ENCODE results near the gene GINS2. TPM values are rescaled to one million over a fixed set of nuclear protein-coding genes. Genes with fewer than 3 reads are reported as not detected.

GINS2 gene
- total RNA-seq, 4 donors from 2014 or later: 0.24 to 1.2 (median 0.55) TPM

- no peaks in the 10 kb centered on the region for H3K9me3 ChIP-seq
- no peak overlapping the region for H3K27ac ChIP-seq
- H3K4me1 ChIP-seq: peaks cover 22 to 47% of the 10 kb centered on the region in 2 donors
- H3K36me3 ChIP-seq: no peaks in the 10 kb centered on the region
- intact Hi-C loops (cut with DNase I): no loop called here
- no peak for DNase-seq
- TF ChIP-seq POLR2A (IDR thresholded peaks at IDR 0.05): no peak
- TF ChIP-seq CTCF (IDR thresholded peaks at IDR 0.05): no peak
- 89 to 93% methylated on average over 4 to 11 of the region's 13 CpGs for WGBS, 2 donors
- H3K27me3 ChIP-seq: no peaks in the 10 kb centered on the region
- no peak overlapping the region for H3K4me3 ChIP-seq (replicated peaks in 1 of 3)
These were observed 48.5 kb downstream of the GINS2 start for GRCh38 chr16:85640254-85640558.

- Histone ChIP-seq H3K36me3 (no peaks in the 10 kb centered on the region), H3K27ac (no peak overlapping the region), H3K27me3 (no peaks in the 10 kb centered on the region), H3K4me1 (peaks cover 25 to 52% of the 10 kb centered on the region in 2 donors), H3K9me3 (no peaks in the 10 kb centered on the region), H3K4me3 (replicated peaks in 1 of 3) (no peak overlapping the region)
- no peak for DNase-seq
- intact Hi-C loops (cut with DNase I): no loop called here
- 88 to 95% methylated on average over 5 to 26 of the region's 35 CpGs for WGBS, 2 donors
- TF ChIP-seq POLR2A (IDR thresholded peaks at IDR 0.05) (no peak), CTCF (IDR thresholded peaks at IDR 0.05) (no peak)
These were observed 49.1 kb downstream of the GINS2 start for GRCh38 chr16:85639529-85640253.

GRCh38 chr16:85638695-85639409 is 49.9 kb downstream of the GINS2 start:
- TF ChIP-seq POLR2A (IDR thresholded peaks at IDR 0.05) (no peak), CTCF (IDR thresholded peaks at IDR 0.05) (no peak)
- intact Hi-C loops (cut with DNase I): no loop called here
- no peaks in the 10 kb centered on the region for H3K27me3 ChIP-seq
- no peak for DNase-seq
- no peaks in the 10 kb centered on the region for H3K9me3 ChIP-seq
- WGBS, 2 donors: 85 to 100% methylated on average over 9 to 22 of the region's 26 CpGs
- H3K4me3 ChIP-seq (replicated peaks in 1 of 3): no peak overlapping the region
- peaks cover 0 to 2% of the 10 kb centered on the region in 2 donors for H3K36me3 ChIP-seq
- peaks cover 25 to 51% of the 10 kb centered on the region in 2 donors for H3K4me1 ChIP-seq
- peak overlapping the region in 1 of 3 donors; percentile 73 for H3K27ac ChIP-seq

- Histone ChIP-seq H3K4me1 (peaks cover 25 to 44% of the 10 kb centered on the region in 2 donors), H3K4me3 (replicated peaks in 1 of 3) (no peak overlapping the region), H3K27ac (peak overlapping the region; percentile 32 to 73 (median 56)), H3K36me3 (peaks cover 0 to 2% of the 10 kb centered on the region in 2 donors), H3K9me3 (no peaks in the 10 kb centered on the region), H3K27me3 (no peaks in the 10 kb centered on the region)
- WGBS, 2 donors: 44 to 48% methylated on average over 31 to 32 of the region's 37 CpGs
- TF ChIP-seq CTCF (IDR thresholded peaks at IDR 0.05) (peak in 3 of 6 experiments; percentile 23 to 35 (median 27)), POLR2A (IDR thresholded peaks at IDR 0.05) (peak in 1 of 2 donors; percentile 18)
- peak; percentile 93 to 94 for DNase-seq
- intact Hi-C loops (cut with DNase I): no loop called here
These were observed 50.7 kb downstream of the GINS2 start for GRCh38 chr16:85637808-85638647.

Measured in thyroid gland (tissue), 4 donors.